H1 (cell line): ENCODE data around the gene CDK19. TPM values are rescaled to one million over a fixed set of nuclear protein-coding genes. Genes with fewer than 3 reads are reported as not detected.
A peak's percentile ranks its signal among the peaks of the same experiment; 100 is the strongest.

ENCODE experiments used
- CTCF ChIA-PET: fragments of 300-600 bp; sonication (Branson Sonifier 250); formaldehyde crosslinking; loops from one replicate; lab custom pipeline; 2021; ENCODE audit not compliant: partially characterized antibody; lab: Charles Lee
- POLR2A ChIA-PET: fragments of 300-600 bp; sonication (Branson Sonifier 250); formaldehyde crosslinking; loops from one replicate; lab custom pipeline; 2021; ENCODE audit warnings: inconsistent platforms; ENCODE audit not compliant: partially characterized antibody; lab: Charles Lee
- DNase-seq, 2 experiments: peaks; one replicate each; pipeline versions ENCODE4 v3.0.0 to v3.0.0-alpha.2; 2010 to 2022; ENCODE audit warnings: low spot score in 2 of 2, low read depth in 1 of 2, mixed read lengths in 1 of 2
- FAIRE-seq: peaks from 2 replicates; lab custom pipeline; 2011; peaks lifted over from hg19 to GRCh38; lab: Jason Lieb, UNC
- H2AFZ ChIP-seq: 2 replicates; pipeline ENCODE4 v1.8.1; 2012; ENCODE audit warnings: low read length, inconsistent platforms
- H2AK5ac ChIP-seq: 2 replicates; pipeline ENCODE4 v1.6.1; 2013; ENCODE audit warnings: low read depth, low read length
- H2BK120ac ChIP-seq: replicated peaks from 2 replicates; pipeline ENCODE3; 2013; ENCODE audit warnings: low read depth, low read length, inconsistent platforms
- H2BK12ac ChIP-seq: 2 replicates; pipeline ENCODE4 v1.6.1; 2013; ENCODE audit warnings: low read depth, low read length
- H2BK15ac ChIP-seq: 2 replicates; pipeline ENCODE4 v1.6.1; 2013; ENCODE audit warnings: low read length
- H2BK20ac ChIP-seq: 2 replicates; pipeline ENCODE4 v1.6.1; 2013; ENCODE audit warnings: low read length
- H2BK5ac ChIP-seq: 2 replicates; pipeline ENCODE4 v1.6.1; 2013; ENCODE audit warnings: low read depth, low read length
- H3K14ac ChIP-seq: 2 replicates; pipeline ENCODE4 v1.6.1; 2013; ENCODE audit warnings: inconsistent platforms; ENCODE audit not compliant: insufficient read length
- H3K18ac ChIP-seq: 2 replicates; pipeline ENCODE4 v1.6.1; 2013; ENCODE audit warnings: low read length; ENCODE audit errors: extremely low read depth
- H3K23ac ChIP-seq: 2 replicates; pipeline ENCODE4 v1.6.1; 2013; ENCODE audit warnings: inconsistent platforms; ENCODE audit not compliant: insufficient read length
- H3K23me2 ChIP-seq: 2 replicates; pipeline ENCODE4 v1.6.1; 2013; ENCODE audit warnings: low read depth, low read length
- H3K27ac ChIP-seq: 2 replicates; pipeline ENCODE4 v1.6.1; 2011; ENCODE audit warnings: low read depth, low read length, inconsistent platforms
- H3K27me3 ChIP-seq, 4 experiments: replicated peaks in 1 of 4; 1 replicate in 1 of 4; 2 replicates in 3 of 4; pipeline versions ENCODE4 v1.6.1 to v1.8.1; 2011 to 2013; ENCODE audit warnings: low read length in 3 of 4, mild to moderate bottlenecking in 3 of 4, inconsistent platforms in 2 of 4, mixed read lengths in 2 of 4, moderate library complexity in 1 of 4; ENCODE audit not compliant: control insufficient read depth in 3 of 4, insufficient read depth in 3 of 4; ENCODE audit errors: extremely low read depth in 1 of 4
- H3K36me3 ChIP-seq, 4 experiments: 2 replicates each; pipeline versions ENCODE4 v1.6.1 to v1.8.1; 2011 to 2013; ENCODE audit warnings: mild to moderate bottlenecking in 4 of 4, low read length in 3 of 4, moderate library complexity in 2 of 4, control low read depth in 1 of 4, inconsistent platforms in 1 of 4; ENCODE audit not compliant: insufficient read depth in 4 of 4, control insufficient read depth in 2 of 4
- H3K4ac ChIP-seq: replicated peaks from 2 replicates; pipeline ENCODE3; 2013; ENCODE audit warnings: low read length, low read depth, mixed read lengths, inconsistent platforms; ENCODE audit not compliant: insufficient read length
- H3K4me1 ChIP-seq, 4 experiments: replicated peaks in 1 of 4; 1 replicate in 1 of 4; 2 replicates in 3 of 4; pipeline versions ENCODE4 v1.6.1 to v1.8.1; 2011 to 2013; ENCODE audit warnings: low read length in 3 of 4, inconsistent platforms in 2 of 4, mixed read lengths in 1 of 4; ENCODE audit not compliant: insufficient read depth in 4 of 4, control insufficient read depth in 3 of 4
- H3K4me2 ChIP-seq, 2 experiments: 2 replicates each; pipeline versions ENCODE4 v1.6.1 to v1.8.1; 2011 to 2013; ENCODE audit warnings: low read depth in 2 of 2, low read length in 2 of 2, control low read depth in 1 of 2, inconsistent platforms in 1 of 2, mild to moderate bottlenecking in 1 of 2; ENCODE audit not compliant: insufficient read depth in 1 of 2
- H3K4me3 ChIP-seq, 4 experiments: fragments of 200-600, 300-600 bp in 1 of 4; sonication (generic), shearing (Covaris generic), sonication (Bioruptor Twin) in 1 of 4; 2 replicates each; pipeline versions ENCODE4 v1.5.1 to v1.8.1; 2011 to 2016; ENCODE audit warnings: low read length in 4 of 4, low read depth in 3 of 4, control low read depth in 2 of 4, inconsistent platforms in 2 of 4, mild to moderate bottlenecking in 2 of 4, mixed read lengths in 1 of 4, moderate library complexity in 1 of 4; ENCODE audit not compliant: insufficient read depth in 2 of 4; ENCODE audit errors: extremely low read depth in 1 of 4
- H3K56ac ChIP-seq: replicated peaks from 2 replicates; pipeline ENCODE3; 2013; ENCODE audit warnings: low read depth, mild to moderate bottlenecking, mixed read lengths, low read length, inconsistent platforms; ENCODE audit not compliant: insufficient read length
- H3K79me1 ChIP-seq: 2 replicates; pipeline ENCODE4 v1.6.1; 2013; ENCODE audit warnings: low read depth, low read length, control low read depth
- H3K79me2 ChIP-seq, 2 experiments: 2 replicates each; pipeline versions ENCODE4 v1.6.1 to v1.8.1; 2012 to 2013; ENCODE audit warnings: low read length in 2 of 2, mild to moderate bottlenecking in 2 of 2, inconsistent platforms in 1 of 2; ENCODE audit not compliant: insufficient read depth in 2 of 2, control insufficient read depth in 1 of 2
- H3K9ac ChIP-seq, 4 experiments: replicated peaks in 1 of 4; 1 replicate in 1 of 4; 2 replicates in 3 of 4; pipeline versions ENCODE4 v1.6.1 to v1.8.1; 2011 to 2013; ENCODE audit warnings: low read depth in 3 of 4, low read length in 3 of 4, control low read depth in 2 of 4, mild to moderate bottlenecking in 2 of 4, moderate library complexity in 2 of 4, inconsistent platforms in 1 of 4; ENCODE audit errors: extremely low read depth in 1 of 4
- H3K9me3 ChIP-seq, 2 experiments: 2 replicates each; pipeline versions ENCODE4 v1.6.1 to v1.8.1; 2012 to 2013; ENCODE audit warnings: mild to moderate bottlenecking in 2 of 2, moderate library complexity in 2 of 2, control low read depth in 1 of 2, inconsistent platforms in 1 of 2, low read depth in 1 of 2, low read length in 1 of 2, mixed read lengths in 1 of 2; ENCODE audit not compliant: insufficient read depth in 2 of 2
- H4K20me1 ChIP-seq, 2 experiments: replicated peaks in 1 of 2; 2 replicates each; pipeline versions ENCODE3 to v1.8.1; 2011 to 2013; ENCODE audit warnings: inconsistent platforms in 2 of 2, low read length in 2 of 2, mild to moderate bottlenecking in 1 of 2; ENCODE audit not compliant: insufficient read depth in 2 of 2, control insufficient read depth in 1 of 2
- H4K5ac ChIP-seq: 2 replicates; pipeline ENCODE4 v1.6.1; 2013; ENCODE audit warnings: low read length, low read depth, mixed read lengths, inconsistent platforms; ENCODE audit not compliant: insufficient read length
- H4K8ac ChIP-seq: 2 replicates; pipeline ENCODE4 v1.8.0; 2013; ENCODE audit warnings: mild to moderate bottlenecking, moderate library complexity, low read length, inconsistent platforms; ENCODE audit not compliant: insufficient read depth; ENCODE audit errors: extremely low read depth
- H4K91ac ChIP-seq: replicated peaks from 2 replicates; pipeline ENCODE3; 2013; ENCODE audit warnings: low read length, mixed read lengths, inconsistent platforms; ENCODE audit not compliant: insufficient read length
- BACH1 ChIP-seq: IDR thresholded peaks from 2 replicates; pipeline ENCODE4 v1.6.1; 2012; ENCODE audit warnings: low read length, improper control_type of control experiment
- WGBS, 2 experiments: shearing (Covaris generic) in 1 of 2; methylation state at CpG; one replicate each; pipeline versions ENCODE4 v1.1.6 to v1.1.7; 2013 to 2015; ENCODE audit warnings: low lambda C conversion rate in 2 of 2, mixed read lengths in 2 of 2, inconsistent platforms in 1 of 2, low coverage in 1 of 2, missing lambda C conversion rate in 1 of 2; ENCODE audit not compliant: insufficient replicate concordance in 2 of 2, insufficient coverage in 1 of 2, insufficient read length in 1 of 2; ENCODE audit errors: extremely low coverage in 1 of 2, missing lambda C conversion rate in 1 of 2; 5-methylcytosine and 5-hydroxymethylcytosine counted together
- polyA plus RNA-seq, 7 experiments: library from polyadenylated mRNA; depleted of rRNA in 3 of 7; stranded (reverse) in 5 of 7; unstranded in 2 of 7; fragments of >200 nt in 5 of 7; fragments of 200-250 nt in 2 of 7; gene quantifications; 1 replicate in 5 of 7; 2 replicates in 1 of 7; 4 replicates in 1 of 7; pipeline versions ENCODE4 v1.2.1 to v1.2.3, GENCODE V29; 2011 to 2013; ENCODE audit warnings: missing spikeins in 2 of 7, mixed read lengths in 2 of 7
- total RNA-seq: library from RNA; stranded (reverse); fragmentation: NEBNext Ultra II Directional; extraction: Animal tissue kit (Norgen Biotek cat#: 25700); gene quantifications from 2 replicates; pipeline ENCODE4 v1.2.1, GENCODE V29; 2021

Gene CDK19
- total and polyA plus RNA-seq, 2 of the 8 experiments (the other 6 are each of a cell fraction or from before 2014, with no cell fraction given) = 4.9 to 12.6 TPM

GRCh38 chr6:110816677-110817076, 1.4 kb upstream of the CDK19 start:
- H4K5ac ChIP-seq = no peak overlapping the region
- TF ChIP-seq BACH1 = no peak
- H2AK5ac ChIP-seq = 0 out of 2 replicates have a peak overlapping the region, but pooled peaks have one; percentile 24
- no peak for DNase-seq
- H3K14ac ChIP-seq = no peak overlapping the region
- no peaks in the 10 kb centered on the region for H3K36me3 ChIP-seq
- no peak overlapping the region for H3K4ac ChIP-seq
- no peak overlapping the region for H3K18ac ChIP-seq
- peak overlapping the region; percentile 33 for H2BK120ac ChIP-seq
- H3K79me1 ChIP-seq = peaks cover 5% of the 10 kb centered on the region; the same call in 1 of the 2 replicates
- peaks cover 0 to 3% (median 1%) of the 10 kb centered on the region in 4 experiments; a peak in 4 of 7 replicates for H3K4me1 ChIP-seq
- 85% methylated on average over 4 of the region's 4 CpGs; no CpG with 5 or more reads in 1 of the 2 experiments for WGBS, 2 experiments
- H2BK5ac ChIP-seq = no peak overlapping the region; the same call in 1 of the 2 replicates
- no peak overlapping the region for H2AFZ ChIP-seq
- no peak overlapping the region for H3K9ac ChIP-seq
- H4K8ac ChIP-seq = no peak overlapping the region
- H3K4me3 ChIP-seq = peak overlapping the region in 1 of 4 experiments; percentile 84; a peak in 1 of 8 replicates
- no peak for FAIRE-seq
- H3K27me3 ChIP-seq = no peaks in the 10 kb centered on the region
- H2BK12ac ChIP-seq = no peak overlapping the region
- POLR2A ChIA-PET = interaction anchor here (2.1 to 13.9 kb wide), 3 partner anchors 11 to 141 kb away, joined by 10 to 344 read pairs (median 26); partner anchors contain the start of genes AMD1 and GTF3C6
- peak overlapping the region; percentile 82 to 92; a peak in 2 of 4 replicates for H3K4me2 ChIP-seq
- peaks cover 4 to 26% of the 10 kb centered on the region in 2 experiments for H3K79me2 ChIP-seq
- peaks cover 5% of the 10 kb centered on the region for H3K23me2 ChIP-seq
- no peak overlapping the region for H3K27ac ChIP-seq
- CTCF ChIA-PET = interaction anchor here (1.0 kb wide), 1 partner anchor 9 kb away, joined by 4 read pairs; no protein-coding TSS in a partner anchor
- H3K23ac ChIP-seq = no peak overlapping the region
- H3K9me3 ChIP-seq = no peaks in the 10 kb centered on the region
- no peak overlapping the region for H2BK20ac ChIP-seq
- no peak overlapping the region for H4K91ac ChIP-seq
- H4K20me1 ChIP-seq = peaks cover 7 to 8% of the 10 kb centered on the region in 2 experiments
- no peak overlapping the region; the same call in 1 of the 2 replicates for H2BK15ac ChIP-seq
- no peak overlapping the region for H3K56ac ChIP-seq
